ENCODE data around the gene FOCAD.

FOCAD gene

DNA sequence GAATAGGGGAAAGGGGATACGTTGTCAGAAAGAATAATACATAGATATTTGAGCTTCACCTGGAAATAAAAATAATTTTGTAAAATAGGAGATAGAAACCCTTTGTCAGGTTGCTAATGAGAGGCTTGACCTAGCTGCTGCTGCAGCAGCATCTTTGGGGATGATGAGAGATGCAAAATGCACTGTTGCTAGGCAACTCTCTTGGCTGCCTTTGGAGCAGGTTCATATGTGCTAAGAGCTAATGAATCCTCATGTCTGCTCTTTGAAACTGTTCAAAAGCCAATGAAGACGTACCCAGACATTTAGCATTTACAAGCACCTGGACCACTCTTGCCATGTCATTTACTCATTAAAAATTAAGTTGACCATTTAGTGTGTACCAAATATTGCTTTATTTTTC lies 121.7 kb downstream of the FOCAD start:
- peak; percentile 67 for DNase-seq

DNA sequence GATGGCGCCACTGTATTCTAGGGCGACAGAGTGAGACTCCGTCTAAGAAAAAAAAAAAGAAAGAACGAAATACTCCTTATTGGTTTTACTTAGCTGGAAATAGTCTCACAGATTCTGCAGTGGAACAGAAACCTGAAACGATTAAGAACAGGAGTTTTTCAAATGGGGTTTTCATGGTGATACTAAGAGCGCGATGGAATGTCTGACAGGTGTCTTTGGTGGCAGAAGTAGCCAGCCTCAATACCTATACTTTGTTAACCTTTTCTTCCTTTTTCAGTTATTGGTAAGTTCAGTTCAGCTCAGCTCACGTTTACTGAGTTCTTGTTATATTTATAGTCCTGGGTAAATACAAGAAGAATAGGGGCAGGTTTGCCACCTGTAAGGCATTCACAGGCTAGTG lies 123.9 kb downstream of the FOCAD start:
- DNase-seq, result no peak

DNA sequence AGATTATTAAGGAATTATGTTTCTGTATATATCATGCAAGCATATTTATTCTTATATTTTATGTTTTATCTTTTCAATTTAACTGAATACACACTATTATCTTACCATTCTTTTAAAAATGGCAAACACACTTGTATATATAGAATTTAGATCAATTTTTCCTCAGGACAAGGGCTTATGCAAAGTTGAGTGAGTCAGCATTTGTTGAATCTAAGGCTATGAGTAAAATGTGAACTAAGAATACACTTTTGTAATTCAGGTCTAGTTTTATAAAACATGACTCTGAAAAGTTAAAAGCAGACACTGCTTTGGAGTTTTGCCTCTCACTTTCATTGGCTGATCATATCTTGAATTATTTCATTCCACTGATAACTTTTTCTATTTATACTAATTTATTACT lies 127.8 kb downstream of the FOCAD start:
- no peak for DNase-seq

DNA sequence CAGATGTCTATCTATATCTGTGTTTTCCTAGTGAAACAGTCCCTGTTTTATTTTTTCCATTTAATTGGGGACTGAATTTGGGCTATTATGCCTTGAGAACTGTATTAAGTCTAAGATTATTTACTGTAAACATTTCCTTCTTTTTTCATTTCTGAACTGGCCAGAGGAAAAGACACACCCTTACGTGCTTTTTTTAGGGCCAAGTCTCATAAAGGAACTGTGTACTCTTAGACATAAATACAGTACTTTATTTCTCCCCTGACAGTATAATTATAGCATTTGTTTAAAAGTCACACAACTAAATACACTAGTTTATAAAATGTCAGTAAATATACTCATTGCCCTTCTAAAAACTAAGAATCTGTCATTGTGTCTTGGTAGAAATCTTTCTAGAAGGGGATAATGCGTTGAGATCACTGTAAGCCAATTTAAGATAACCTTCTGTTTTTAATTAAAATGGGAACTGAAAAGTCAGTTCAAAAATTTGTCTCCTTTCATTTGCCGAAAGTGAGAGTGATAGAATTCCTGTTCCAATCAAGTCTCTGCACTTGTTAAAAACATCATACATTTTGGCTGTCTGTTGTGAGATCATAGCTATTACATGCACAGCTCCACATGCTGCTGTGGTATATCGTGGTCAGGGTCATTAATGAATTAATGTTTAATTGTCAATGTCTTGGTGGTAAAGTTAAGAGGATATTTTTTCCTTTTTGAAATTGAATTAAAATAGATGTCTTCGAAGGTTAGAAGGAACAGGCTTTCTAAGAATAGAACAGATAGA lies 132.1 kb downstream of the FOCAD start:
- peak; percentile 22 for DNase-seq

DNA sequence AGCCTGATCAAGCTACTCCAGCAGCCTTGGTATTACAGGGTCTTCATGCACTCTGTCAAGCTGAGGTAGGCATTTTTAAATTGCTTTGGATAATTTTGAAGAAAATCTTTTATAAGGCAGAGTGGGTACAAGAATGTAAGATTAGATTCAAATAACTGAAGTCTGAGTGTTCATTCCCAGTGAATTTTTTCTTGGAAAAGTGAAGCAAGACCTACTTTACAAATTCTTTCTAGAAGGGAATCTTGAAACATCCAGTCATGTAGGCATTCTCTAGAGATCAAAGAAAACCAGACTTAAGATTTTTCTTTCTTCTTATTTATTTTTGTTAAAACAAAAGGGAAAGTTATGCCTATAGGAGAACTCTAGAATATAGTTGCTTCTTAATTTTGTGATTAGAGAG lies 139.0 kb downstream of the FOCAD start:
- DNase-seq, result no peak

DNA sequence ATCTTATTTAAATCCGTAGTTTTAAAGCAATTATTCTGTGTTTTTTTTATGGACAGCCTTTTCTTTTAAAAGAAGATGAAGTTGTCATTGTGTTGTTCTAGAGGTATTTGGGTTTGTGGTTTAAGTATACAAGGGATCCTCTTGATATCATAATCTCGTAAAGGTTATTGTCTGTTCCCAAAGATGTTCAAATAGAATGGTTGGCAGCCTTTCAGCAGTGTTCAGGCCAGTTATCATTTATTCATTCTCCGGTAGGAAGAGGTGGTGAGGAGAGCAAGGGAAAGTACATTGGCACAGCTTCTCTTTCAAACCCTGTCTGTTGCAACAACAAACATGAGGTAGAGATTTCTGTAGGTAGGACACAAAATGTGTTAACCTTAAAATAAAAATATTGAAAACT lies 147.0 kb downstream of the FOCAD start:
- DNase-seq, result no peak

DNA sequence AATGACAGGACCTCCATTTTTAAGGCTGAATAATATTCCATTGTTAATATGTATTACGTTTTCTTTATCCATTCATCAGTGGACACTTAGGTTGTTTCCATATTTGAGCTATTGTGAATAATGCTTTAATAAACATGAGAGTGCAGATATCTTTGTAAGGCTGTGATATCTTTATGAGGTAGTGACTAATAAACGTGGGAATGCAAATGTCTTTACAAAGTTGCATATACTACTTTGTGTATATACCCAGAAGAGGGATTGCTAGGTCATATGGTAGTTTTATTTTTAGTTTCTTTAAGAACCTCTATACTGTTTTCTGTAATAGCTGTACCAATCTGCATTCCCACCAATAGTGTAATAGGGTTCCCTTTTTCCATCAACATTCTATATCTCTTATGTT lies 148.7 kb downstream of the FOCAD start:
- no peak for DNase-seq

DNA sequence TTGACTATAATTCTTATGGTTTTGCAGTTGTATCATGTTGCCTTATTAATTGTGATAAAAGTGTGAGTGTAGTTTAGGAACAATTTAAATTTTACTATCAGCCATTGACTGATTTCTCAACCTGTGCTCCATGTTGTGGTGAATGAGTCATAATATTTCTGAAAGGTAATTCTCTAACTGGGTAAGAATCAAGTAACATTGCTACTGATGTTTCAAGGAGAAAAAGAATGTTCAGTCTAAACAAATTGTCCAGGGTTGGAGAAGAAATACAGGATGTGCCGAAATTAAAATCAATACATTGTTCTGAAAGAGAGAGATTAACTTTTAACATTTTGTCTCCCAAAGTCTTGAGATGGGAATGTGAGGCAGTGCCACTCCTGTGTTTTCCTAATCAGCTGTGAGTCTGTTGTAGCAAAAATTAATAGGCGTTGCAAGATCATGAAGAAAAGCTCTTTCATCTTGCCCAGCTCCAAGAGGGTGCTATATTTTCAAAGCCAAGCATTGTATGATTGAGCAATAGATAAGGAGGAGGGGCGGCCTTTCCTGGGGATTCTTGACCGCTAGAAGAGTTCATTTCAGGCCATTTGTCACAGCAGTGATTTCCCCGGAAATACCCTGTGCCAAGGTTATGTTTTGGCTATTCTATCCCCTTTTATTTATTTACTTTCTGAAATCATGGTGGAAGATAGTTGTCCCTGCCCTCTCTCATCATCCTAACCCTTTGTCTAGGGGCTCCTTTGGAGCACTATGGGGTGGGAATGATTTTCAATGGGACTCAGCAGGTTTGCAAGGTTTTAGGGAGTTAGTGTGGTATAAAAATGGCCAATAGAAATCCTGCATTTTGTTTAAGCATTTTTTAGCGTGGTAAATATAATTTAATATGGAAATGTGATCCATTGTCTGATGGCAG lies 151.6 kb downstream of the FOCAD start:
- DNase-seq, result peak; percentile 59

DNA sequence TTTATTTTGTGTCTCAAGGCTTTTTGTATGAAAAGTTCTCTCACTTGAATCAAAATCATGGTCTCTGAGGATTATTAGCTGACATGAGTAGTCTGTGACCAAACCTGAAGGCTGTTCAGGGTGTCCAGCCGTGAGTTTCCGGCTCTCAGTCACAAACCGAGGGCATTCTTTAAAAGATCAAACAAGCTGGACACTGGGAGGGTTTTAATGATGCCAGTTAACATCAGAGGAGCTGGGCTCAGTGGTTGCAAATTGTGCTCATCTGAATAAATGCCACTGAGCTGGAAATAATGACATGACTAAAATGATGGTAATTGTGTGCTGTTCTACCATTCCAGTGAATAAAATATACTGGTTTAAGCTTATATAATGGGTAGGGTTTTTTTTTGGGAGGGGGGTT lies 153.1 kb downstream of the FOCAD start:
- no peak for DNase-seq

DNA sequence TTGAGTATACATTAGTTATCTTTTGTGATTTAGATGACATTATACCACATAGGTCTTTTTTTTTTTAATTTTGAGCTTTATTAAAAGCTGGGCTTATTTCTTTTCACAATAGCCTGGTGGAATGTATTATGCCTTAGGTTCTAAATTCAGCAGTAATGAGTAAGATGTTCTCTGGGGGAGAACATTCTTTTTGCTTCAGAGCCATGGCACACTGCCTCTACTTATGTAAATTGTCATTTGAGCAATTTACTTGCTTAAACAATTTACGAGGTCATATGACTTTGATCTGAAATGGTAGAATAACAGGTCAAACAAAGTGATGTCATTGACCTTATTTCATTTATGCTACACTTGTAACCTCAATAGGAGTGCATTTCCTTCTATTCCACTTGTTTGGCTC lies 154.2 kb downstream of the FOCAD start:
- no peak for DNase-seq

DNA sequence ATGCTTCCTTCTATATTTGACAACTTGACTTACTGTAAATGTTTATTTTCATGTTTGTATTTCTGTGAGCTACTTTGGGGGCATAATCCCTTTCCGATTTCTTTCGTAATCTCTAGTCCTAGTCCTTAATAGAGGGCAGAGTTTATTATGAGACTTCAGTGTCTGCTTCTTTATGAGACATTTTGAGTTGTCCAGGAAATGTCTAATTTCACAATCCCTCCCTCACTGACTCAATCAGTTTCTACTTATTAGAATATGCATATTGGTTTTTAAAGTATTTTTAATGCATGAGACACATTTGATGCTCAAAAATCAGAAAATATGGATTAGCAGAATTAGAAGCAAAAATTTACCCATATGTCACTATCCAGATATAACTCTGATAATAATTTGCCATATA lies 160.9 kb downstream of the FOCAD start:
- DNase-seq, result no peak

DNA sequence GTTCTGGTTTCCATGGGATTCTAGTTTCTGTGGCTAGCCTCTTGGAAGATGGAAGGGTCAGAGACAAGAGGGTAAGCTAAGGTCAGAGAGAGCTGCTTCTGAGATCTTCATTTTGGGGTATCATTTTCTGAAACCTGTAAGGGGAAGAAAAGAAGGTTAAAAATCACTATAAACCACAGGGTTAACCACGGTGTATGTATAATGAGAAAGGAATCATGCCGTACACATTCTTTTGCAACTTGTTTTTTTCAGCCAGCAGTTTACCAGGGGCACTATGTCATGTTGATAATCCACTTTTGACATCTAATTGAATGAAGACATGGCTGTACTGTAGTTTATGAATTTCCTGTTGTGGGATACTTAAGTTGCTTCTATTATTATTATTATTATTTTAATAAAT lies 164.4 kb downstream of the FOCAD start:
- no peak for DNase-seq

DNA sequence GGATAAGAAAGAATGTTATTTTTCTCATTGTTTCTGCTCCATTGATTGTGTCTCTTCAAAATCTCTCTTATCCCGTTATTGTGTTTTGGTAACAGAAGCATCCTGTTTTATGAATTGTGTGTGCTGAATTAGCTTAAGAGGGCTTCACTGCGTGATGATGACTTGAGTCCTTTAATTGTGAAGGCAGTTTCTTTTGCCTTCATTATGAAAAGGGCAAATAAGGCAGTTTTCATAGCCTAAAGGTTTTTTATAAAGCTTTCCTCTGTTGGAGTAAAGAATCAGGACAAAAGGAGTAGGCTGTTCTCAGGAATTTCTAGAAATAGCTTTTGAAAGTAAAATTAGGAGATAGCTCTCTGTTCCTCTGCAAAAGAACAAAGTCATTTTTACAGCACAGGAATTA lies 169.8 kb downstream of the FOCAD start:
- DNase-seq, result no peak

DNA sequence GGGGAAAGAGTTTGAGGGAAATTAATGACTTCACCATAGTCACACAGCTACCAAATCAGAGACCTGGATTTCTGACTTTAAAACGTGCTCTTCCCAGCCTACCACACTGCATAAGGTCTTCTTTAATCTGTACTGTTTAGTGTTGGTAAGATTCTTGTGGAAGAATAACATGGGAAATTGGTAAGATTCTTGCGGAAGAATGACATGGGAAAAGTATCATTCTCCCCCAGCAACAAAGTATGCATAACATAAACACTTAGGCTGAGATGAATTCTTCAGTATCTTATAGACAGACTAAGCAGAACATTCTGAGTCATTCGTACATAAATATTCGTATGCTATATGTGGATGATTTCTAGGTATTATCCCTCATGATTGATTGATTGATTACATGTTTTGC lies 170.4 kb downstream of the FOCAD start:
- no peak for DNase-seq

DNA sequence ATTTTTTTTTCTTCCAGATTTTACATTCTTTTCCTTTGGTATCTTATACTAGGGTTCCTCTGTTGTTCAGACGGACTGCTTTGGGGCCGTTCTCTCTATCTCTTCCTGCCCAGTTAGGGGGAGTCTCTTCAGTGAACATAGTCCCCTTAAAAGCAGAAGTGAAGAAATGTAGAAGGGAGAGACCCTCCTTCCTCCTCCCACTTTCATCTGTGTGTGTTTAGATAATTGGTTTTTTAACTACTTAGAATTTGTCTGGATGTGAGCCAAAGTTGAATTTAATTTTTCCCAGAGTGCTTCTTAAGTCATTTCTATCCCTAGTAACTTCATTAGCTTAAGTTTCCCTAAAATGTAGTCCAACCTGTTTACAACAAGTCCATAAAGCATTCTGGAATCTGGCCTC lies 179.9 kb downstream of the FOCAD start:
- DNase-seq, result no peak

DNA sequence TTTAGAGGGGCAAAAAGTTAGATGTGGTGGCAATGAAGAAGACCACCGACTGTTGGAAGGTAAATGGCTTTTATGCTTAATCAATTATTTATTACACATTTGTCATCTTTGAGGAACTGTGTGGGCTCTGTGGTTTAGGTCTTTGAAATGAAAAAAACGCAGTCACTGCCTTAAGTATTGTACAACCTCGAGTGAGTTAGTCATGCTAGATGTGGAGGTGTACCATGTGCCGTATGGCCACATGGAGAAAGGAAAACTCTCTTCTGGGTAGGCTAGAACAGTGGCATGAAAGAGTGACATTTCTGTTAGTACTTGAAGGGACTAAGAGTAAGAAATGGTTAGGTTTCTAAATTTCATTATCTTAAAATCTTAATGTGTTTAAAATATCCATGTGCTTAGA lies 181.3 kb downstream of the FOCAD start:
- DNase-seq, result no peak

DNA sequence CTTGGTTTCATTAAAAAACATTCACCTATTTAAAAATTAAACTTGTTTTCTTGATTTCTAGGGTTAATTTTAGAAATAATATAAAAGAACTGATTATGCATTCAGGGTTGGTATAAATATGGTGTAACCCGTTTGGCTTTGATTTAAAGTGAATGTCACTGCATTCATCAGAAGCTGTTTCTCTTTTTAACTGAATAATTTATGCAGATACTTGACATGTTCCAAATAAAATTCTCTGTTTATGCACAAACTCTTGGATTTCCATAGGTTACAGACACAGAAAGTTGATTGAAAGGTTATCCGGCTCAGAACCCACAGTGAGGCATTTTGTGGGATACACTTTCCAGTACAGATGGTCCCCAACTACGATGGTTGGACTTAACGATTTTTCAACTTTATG lies 186.1 kb downstream of the FOCAD start:
- DNase-seq, result no peak

DNA sequence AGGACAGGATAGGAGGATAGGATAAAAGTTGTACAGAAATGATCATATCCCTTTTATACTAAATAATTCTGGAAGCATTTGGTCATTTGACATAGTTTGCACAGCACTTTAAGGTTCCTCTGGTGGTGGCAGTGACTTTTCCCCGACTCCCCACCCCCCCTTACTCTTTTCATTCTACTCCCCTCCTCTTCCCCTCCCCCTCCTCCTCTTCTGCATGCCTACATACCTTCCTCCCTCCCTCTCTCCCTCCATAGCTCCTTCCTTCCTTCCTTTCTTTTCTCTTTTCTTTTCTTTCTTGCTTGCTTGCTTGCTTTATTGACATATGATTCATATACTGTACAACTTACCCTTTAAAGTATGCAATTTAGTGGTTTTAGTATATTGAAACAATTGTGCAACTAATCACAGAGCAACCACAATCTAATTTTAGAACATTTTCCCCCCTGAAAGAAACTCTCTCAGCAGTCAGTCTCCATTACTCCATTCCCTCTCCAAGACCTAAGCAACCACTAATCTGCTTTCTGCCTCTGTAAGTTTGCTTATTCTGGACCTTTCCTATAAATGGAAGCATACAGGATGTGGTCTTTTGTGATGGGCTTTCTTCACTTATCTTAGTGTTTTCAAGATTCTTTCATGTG lies 188.4 kb downstream of the FOCAD start:
- no peak for DNase-seq

DNA sequence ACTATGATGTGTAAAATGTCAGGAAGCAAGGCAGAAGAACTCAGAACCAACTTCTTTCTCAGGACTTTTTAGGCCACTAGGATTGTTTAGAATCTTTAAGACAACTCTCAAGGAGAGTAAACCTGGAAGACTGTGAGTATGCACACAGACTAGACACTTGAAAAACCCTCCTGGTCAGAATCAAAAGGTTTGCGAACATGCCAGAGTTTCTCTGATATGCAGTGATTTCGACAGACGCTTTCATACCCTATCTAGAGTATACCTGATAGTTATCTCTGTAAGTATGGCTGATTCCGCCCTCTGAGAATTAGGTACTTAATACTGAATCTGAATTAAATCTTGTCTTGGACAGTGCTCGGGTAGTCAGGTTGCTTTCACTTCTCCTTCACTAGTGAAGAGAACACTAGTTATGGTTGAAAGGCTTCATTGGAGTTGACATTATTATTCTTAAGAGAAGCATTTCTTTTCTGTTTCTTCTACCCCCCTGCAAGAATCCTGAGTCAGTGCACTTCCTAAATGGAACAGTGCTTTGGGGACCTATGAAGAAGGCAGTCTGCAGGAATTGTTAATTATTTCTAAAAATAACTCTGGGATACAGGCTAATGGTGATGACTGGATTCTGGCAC lies 189.3 kb downstream of the FOCAD start:
- DNase-seq, result no peak

DNA sequence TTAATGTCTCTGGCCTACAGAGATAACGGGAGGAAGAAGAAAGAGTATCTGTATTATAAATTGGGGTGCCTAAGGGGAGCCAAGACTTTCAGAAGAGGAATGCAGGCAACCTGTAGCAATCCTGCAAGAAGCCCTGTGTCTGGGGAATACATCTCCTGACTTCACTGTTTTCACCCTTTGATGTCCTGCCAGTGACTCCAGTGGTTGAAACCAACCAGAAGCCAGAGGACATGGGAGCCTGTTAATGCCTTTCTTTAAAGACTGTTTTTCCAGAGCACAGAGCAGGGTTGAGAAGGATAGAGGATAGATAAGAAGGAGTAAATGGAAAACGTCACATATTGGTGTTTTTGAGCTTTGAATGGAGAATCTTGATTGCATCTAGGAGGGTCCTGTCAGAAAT lies 196.2 kb downstream of the FOCAD start:
- no peak for DNase-seq

DNA sequence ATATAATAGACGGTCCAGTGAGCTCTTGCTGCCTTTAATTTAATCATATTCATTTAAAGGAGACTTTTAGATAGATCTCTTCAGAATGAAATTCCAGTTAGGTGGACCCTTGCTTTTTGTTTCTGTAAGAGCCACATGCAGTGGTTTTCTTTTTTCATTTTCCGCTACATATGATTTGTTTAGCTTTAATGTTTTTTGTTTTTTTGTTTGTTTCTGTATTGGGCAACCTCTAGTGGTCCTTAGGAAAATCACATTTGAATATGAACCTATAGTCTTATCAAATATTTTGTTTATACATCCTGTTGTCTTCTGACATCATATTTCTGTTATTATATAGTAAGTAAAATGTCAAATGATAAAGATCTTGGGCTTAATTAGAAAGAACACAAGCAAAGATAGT lies 196.6 kb downstream of the FOCAD start:
- DNase-seq, result no peak

DNA sequence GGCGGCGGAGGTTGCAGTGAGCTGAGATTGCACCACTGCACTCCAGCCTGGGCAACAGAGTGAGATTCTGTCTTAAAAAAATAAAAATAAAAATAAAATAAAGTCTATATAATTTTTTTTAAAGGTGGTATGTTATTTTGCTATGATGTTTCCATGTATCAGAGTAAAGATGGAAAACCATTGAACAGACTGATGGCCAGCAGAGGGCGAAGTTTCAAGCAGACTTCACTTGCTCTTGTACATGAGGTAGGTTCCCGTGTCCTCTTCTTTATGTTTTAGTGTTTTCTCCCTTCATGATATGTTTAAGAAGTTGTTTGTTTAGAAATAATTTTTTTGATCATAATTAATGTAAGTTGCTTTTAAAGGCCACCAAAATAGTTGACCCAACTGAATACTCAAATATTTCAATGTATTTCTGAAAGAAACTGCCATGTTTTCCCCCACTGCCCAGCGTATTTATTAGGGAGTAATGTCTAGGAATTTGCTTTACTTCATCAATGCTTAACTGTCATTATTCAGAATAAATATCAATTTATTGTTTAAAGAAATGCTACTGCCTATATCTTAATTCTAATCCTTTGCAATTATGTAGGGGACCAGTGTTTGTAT lies 201.0 kb downstream of the FOCAD start:
- peak; percentile 48 for DNase-seq
